Liver (tissue), 3 donors: ENCODE results near the gene MAGI1.

Experiments used
- HNF4A ChIP-seq, 2 donors: conservative IDR thresholded peaks; 2 replicates each; pipeline ENCODE4 v1.6.1; 2016; ENCODE audit warnings: antibody characterized with exemption in 2 of 2, mild to moderate bottlenecking in 2 of 2
- TF ChIP-seq, protein P1 (sequence below): fragments of 150-350 bp; IDR thresholded peaks from 2 replicates; pipeline ENCODE4 v1.5.1; 2017; ENCODE audit warnings: improper control_type of control experiment, low read depth, low read length; ENCODE audit not compliant: missing input control
- TF ChIP-seq, protein P2 (sequence below): IDR thresholded peaks from 2 replicates; pipeline ENCODE4 v1.6.1; 2016; ENCODE audit warnings: antibody characterized with exemption
- donor health status: healthy.
- donor health status: healthy.

DNA sequence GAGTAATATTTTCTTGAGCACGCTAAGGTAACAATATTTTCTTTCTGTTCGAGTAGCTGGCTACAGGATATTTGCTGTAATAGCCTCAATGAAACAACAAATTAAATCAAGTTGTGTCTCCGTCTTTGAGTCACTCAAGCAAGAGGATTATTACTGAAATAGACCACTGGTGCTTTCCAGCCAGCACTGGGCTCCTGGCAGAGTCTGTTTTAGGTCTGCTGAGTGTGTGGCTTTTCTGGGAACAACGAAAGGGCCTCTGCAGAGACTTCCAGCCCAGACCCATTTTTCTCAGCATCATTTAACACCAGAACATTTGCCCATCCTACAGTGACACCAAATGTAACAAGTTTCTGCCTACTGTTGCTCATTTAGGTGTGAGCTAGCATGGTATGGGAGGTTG, 652.9 kb downstream of the MAGI1 start:
- TF ChIP-seq, protein P1, sequence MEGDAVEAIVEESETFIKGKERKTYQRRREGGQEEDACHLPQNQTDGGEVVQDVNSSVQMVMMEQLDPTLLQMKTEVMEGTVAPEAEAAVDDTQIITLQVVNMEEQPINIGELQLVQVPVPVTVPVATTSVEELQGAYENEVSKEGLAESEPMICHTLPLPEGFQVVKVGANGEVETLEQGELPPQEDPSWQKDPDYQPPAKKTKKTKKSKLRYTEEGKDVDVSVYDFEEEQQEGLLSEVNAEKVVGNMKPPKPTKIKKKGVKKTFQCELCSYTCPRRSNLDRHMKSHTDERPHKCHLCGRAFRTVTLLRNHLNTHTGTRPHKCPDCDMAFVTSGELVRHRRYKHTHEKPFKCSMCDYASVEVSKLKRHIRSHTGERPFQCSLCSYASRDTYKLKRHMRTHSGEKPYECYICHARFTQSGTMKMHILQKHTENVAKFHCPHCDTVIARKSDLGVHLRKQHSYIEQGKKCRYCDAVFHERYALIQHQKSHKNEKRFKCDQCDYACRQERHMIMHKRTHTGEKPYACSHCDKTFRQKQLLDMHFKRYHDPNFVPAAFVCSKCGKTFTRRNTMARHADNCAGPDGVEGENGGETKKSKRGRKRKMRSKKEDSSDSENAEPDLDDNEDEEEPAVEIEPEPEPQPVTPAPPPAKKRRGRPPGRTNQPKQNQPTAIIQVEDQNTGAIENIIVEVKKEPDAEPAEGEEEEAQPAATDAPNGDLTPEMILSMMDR: no peak
- TF ChIP-seq HNF4A (conservative IDR thresholded peaks at IDR 0.05): no peak
- TF ChIP-seq, protein P2, sequence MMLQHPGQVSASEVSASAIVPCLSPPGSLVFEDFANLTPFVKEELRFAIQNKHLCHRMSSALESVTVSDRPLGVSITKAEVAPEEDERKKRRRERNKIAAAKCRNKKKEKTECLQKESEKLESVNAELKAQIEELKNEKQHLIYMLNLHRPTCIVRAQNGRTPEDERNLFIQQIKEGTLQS: no peak
